Vagina (tissue), 2 donors: ENCODE results near the gene IFT57. TPM values are rescaled to one million over a fixed set of nuclear protein-coding genes. Genes with fewer than 3 reads are reported as not detected.

Experiments
- DNase-seq, 2 donors: peaks; one replicate each; pipeline ENCODE4 v3.0.0-alpha.2; 2017; ENCODE audit errors: extremely low spot score in 2 of 2
- H3K27ac ChIP-seq: fragments of 200-600 bp; sonication (generic); one replicate; pipeline ENCODE4 v1.5.1; 2019
- H3K27me3 ChIP-seq: fragments of 200-600 bp; sonication (generic); one replicate; pipeline ENCODE4 v1.5.1; 2019
- H3K36me3 ChIP-seq, 2 donors: fragments of 200-600 bp; sonication (generic); one replicate each; pipeline ENCODE4 v1.5.1; 2017 to 2019
- H3K4me1 ChIP-seq: fragments of 200-600 bp; sonication (generic); one replicate; pipeline ENCODE4 v1.5.1; 2019
- H3K4me3 ChIP-seq, 2 donors: fragments of 200-600 bp; sonication (generic); 1 replicate in 1 of 2; 2 replicates in 1 of 2; pipeline ENCODE4 v1.5.1; 2016 to 2019
- H3K9me3 ChIP-seq: fragments of 200-600 bp; sonication (generic); one replicate; pipeline ENCODE4 v1.5.1; 2019
- POLR2A ChIP-seq, 2 donors: fragments of 450-650 bp; IDR thresholded peaks; one replicate each; pipeline ENCODE4 v1.6.1; 2017; ENCODE audit warnings: antibody characterized with exemption in 2 of 2, mild to moderate bottlenecking in 2 of 2, moderate library complexity in 2 of 2
- POLR2AphosphoS5 ChIP-seq, 2 donors: sonication (generic); formaldehyde crosslinking; IDR thresholded peaks; one replicate each; pipeline ENCODE4 v1.9.0; 2017; ENCODE audit warnings: antibody characterized with exemption in 2 of 2, mild to moderate bottlenecking in 2 of 2, low read depth in 1 of 2; ENCODE audit not compliant: insufficient read depth in 1 of 2
- intact Hi-C: fragments of 100-400 bp; cut with DNase I; formaldehyde crosslinking; loops from one replicate; pipeline ENCODE4 v1.15.1; 2023
- total RNA-seq: library from RNA; depleted of rRNA; stranded (reverse); fragments of >200 nt; gene quantifications from one replicate; pipeline ENCODE4 v1.2.3, GENCODE V29; 2016
- TF ChIP-seq, protein P1 (sequence below), 3 experiments: fragments of 450-650 bp in 2 of 3; fragments of 200-600 bp in 1 of 3; sonication (generic) in 1 of 3; IDR thresholded peaks; one replicate each; pipeline ENCODE4 v1.5.1; 2017 to 2019; ENCODE audit warnings: antibody characterized with exemption in 3 of 3, mild to moderate bottlenecking in 2 of 3, moderate library complexity in 2 of 3

The IFT57 gene
- total RNA-seq, 1 donor from 2014 or later = 44.9 TPM

DNA sequence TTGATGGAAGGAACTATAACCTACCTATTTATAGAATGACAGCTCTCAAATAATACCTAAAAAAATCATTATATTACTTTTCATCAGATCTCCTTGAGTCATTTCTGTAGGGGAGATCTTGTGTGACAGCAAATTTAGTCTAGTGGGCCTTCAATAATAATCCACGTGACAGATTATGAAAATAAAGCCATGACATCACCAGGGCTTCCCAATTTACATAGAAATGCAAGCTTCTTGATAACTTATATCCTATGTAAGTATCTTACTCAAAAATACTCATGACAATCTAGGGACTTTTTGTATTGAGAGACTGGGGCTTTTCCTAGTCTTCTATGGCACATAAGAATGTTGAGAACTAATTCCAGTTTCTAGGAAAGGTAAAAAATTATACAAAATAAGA lies 21.6 kb downstream of the IFT57 start:
- DNase-seq = no peak
- no peaks in the 10 kb centered on the region for H3K27me3 ChIP-seq
- no peaks in the 10 kb centered on the region for H3K9me3 ChIP-seq
- intact Hi-C loops = no loop called here
- H3K4me1 ChIP-seq = no peaks in the 10 kb centered on the region
- H3K36me3 ChIP-seq = peaks cover 0 to 8% of the 10 kb centered on the region in 2 donors
- no peak overlapping the region for H3K4me3 ChIP-seq
- no peak overlapping the region for H3K27ac ChIP-seq
- TF ChIP-seq POLR2AphosphoS5 (IDR thresholded peaks at IDR 0.05; ENCODE audit: insufficient read depth in 1 of 2, low read depth in 1 of 2) = no peak
- TF ChIP-seq POLR2A (IDR thresholded peaks at IDR 0.05) = no peak
- TF ChIP-seq, protein P1, sequence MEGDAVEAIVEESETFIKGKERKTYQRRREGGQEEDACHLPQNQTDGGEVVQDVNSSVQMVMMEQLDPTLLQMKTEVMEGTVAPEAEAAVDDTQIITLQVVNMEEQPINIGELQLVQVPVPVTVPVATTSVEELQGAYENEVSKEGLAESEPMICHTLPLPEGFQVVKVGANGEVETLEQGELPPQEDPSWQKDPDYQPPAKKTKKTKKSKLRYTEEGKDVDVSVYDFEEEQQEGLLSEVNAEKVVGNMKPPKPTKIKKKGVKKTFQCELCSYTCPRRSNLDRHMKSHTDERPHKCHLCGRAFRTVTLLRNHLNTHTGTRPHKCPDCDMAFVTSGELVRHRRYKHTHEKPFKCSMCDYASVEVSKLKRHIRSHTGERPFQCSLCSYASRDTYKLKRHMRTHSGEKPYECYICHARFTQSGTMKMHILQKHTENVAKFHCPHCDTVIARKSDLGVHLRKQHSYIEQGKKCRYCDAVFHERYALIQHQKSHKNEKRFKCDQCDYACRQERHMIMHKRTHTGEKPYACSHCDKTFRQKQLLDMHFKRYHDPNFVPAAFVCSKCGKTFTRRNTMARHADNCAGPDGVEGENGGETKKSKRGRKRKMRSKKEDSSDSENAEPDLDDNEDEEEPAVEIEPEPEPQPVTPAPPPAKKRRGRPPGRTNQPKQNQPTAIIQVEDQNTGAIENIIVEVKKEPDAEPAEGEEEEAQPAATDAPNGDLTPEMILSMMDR (IDR thresholded peaks at IDR 0.05) = no peak

DNA sequence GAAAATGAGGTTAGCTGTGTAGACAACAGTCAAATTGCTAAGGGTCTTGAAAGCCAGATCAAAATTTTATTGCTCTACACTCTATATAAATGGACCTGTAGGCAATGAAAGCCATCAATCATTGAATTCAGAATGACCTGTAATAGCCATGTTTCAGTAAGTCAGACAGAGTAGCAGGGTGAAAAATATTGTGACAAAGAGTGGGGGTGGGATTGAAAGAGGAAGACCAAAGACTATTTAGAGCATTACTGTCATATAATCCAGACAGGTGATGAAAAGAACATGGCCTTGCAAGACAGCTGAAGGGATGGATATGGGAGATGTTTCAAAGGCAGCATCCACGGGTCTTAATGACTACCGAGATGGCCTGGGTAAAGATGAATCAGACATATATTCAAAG lies 22.2 kb downstream of the IFT57 start:
- H3K9me3 ChIP-seq = no peaks in the 10 kb centered on the region
- H3K27me3 ChIP-seq = no peaks in the 10 kb centered on the region
- TF ChIP-seq POLR2AphosphoS5 (IDR thresholded peaks at IDR 0.05; ENCODE audit: insufficient read depth in 1 of 2, low read depth in 1 of 2) (no peak), POLR2A (IDR thresholded peaks at IDR 0.05) (no peak)
- TF ChIP-seq, protein P1 (IDR thresholded peaks at IDR 0.05) = no peak
- no peak overlapping the region for H3K27ac ChIP-seq
- intact Hi-C loops = no loop called here
- no peak for DNase-seq
- peaks cover 0 to 5% of the 10 kb centered on the region in 2 donors for H3K36me3 ChIP-seq
- H3K4me3 ChIP-seq = no peak overlapping the region
- H3K4me1 ChIP-seq = no peaks in the 10 kb centered on the region

DNA sequence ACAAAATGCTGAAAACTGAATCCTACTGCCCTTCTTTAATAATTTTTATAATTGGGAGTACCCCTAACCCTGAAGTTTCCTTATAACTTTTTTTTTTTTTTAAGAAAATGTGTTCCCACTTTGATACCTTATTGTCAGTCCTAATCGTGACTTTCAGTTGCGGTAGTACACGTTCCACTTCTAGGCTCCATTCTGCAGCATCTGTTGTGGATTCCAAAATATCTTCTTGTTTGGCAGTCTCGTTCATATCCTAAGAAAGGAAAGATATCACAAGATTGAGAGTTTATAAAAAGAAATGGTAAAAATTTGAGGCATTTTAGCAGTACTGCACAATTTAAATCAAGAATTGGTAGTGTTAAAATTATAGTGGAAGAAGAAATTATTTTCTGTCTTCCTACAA lies 30.8 kb downstream of the IFT57 start:
- no peaks in the 10 kb centered on the region for H3K9me3 ChIP-seq

DNA sequence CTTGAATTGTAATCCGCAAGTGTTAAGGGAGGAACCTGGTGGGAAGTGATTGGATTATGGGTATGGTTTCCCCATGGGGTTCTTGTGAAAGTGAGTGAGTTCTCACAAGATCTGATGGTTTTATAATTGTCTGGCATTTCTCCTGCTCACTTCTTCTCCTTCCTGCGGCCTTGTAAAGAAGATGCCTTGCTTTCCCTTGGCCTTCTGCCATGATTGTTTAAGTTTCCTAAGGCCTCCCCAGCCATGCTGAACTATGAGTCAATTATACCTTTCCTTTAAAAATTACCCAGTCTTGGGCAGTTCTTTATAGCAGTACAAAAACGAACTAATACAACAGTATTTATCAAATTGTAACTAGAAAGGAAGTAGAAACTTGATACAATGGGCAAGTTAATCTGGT lies 31.9 kb downstream of the IFT57 start:
- Histone ChIP-seq H3K4me3 (no peak overlapping the region), H3K36me3 (peaks cover 0 to 14% of the 10 kb centered on the region in 2 donors), H3K27ac (no peak overlapping the region), H3K27me3 (no peaks in the 10 kb centered on the region), H3K4me1 (no peaks in the 10 kb centered on the region), H3K9me3 (no peaks in the 10 kb centered on the region)
- no peak for DNase-seq
- intact Hi-C loops = no loop called here
- TF ChIP-seq POLR2AphosphoS5 (IDR thresholded peaks at IDR 0.05; ENCODE audit: insufficient read depth in 1 of 2, low read depth in 1 of 2) = no peak
- TF ChIP-seq POLR2A (IDR thresholded peaks at IDR 0.05) = no peak
- TF ChIP-seq, protein P1 (IDR thresholded peaks at IDR 0.05) = no peak

More for the DNA sequence above, 30.8 kb downstream of the IFT57 start:
- no peak for DNase-seq
- TF ChIP-seq, protein P1 (IDR thresholded peaks at IDR 0.05) = no peak
- no peak for TF ChIP-seq POLR2A (IDR thresholded peaks at IDR 0.05)
- TF ChIP-seq POLR2AphosphoS5 (IDR thresholded peaks at IDR 0.05; ENCODE audit: insufficient read depth in 1 of 2, low read depth in 1 of 2) = no peak
- H3K27ac ChIP-seq = no peak overlapping the region
- intact Hi-C loops = no loop called here
- no peaks in the 10 kb centered on the region for H3K27me3 ChIP-seq
- H3K36me3 ChIP-seq = peaks cover 0 to 14% of the 10 kb centered on the region in 2 donors
- no peaks in the 10 kb centered on the region for H3K4me1 ChIP-seq
- H3K4me3 ChIP-seq = no peak overlapping the region

DNA sequence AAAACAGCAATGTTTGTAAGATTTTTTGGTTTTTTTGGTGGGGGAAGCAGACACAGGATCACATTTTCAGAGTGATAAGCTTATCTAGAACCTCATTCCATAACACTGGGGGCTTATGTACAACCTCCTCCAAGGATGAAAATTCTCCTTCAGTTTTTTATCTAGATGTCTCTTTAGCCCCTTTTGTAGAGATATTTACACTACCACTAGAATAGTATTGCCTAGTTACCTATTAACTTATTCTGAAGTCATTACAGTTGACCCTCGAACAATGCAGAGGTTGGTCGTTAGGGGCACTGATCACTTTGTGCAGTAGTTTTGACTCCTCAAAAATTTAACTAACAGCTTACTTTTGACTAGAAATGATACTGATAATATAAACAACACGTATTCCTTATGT lies 32.8 kb downstream of the IFT57 start:
- peaks cover 0 to 14% of the 10 kb centered on the region in 2 donors for H3K36me3 ChIP-seq
- no peaks in the 10 kb centered on the region for H3K27me3 ChIP-seq
- DNase-seq = no peak
- intact Hi-C loops = no loop called here
- H3K9me3 ChIP-seq = no peaks in the 10 kb centered on the region
- TF ChIP-seq, protein P1 (IDR thresholded peaks at IDR 0.05) = no peak
- TF ChIP-seq POLR2A (IDR thresholded peaks at IDR 0.05) = no peak
- TF ChIP-seq POLR2AphosphoS5 (IDR thresholded peaks at IDR 0.05; ENCODE audit: insufficient read depth in 1 of 2, low read depth in 1 of 2) = no peak
- no peak overlapping the region for H3K27ac ChIP-seq
- H3K4me3 ChIP-seq = no peak overlapping the region
- no peaks in the 10 kb centered on the region for H3K4me1 ChIP-seq
